GM12801 (cell line): ENCODE measurements around the gene ZMYND11.

ENCODE experiments used
- CTCF ChIP-seq: IDR thresholded peaks from one replicate; pipeline ENCODE4 v1.5.1; 2011; ENCODE audit warnings: control low read depth; ENCODE audit not compliant: insufficient read length; ENCODE audit errors: extremely low read depth

The ZMYND11 gene

DNA sequence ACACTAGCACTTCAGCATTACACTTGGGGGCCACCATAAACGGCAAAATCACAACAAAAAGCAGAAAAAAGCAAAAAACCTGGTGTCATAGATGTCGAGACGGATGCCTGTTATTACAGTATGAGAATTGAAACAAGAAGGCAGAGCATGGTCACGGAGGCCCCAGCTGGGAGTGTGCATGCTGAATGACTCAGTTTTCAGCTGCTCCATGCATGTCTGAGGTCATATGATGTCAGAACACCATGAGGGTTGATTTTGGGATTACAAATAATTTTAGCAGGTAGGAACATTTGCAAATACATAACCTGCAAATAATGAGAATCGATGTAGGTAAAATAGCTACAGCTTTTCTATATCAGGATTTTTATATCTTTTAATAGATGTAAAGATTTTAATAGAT is 19.1 kb downstream of the ZMYND11 start:
- no peak for TF ChIP-seq CTCF

DNA sequence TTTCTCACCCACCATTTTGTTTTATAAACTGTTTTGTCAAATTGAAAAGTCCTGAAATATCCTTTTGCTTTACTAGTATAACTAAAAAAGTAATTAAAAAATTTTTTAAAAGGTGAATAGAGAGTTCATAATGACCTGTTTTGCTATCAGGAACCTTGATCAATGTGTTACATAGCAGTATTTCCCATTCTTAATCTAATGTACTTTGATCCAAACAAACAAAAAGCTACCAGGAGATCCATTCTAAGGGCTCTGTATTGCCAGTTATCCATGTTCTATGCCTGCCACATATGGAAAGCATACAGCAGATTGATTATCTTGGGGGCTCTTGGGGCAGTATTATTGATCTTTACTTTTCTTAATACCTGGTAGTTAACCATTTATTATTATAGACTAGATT is 32.1 kb downstream of the ZMYND11 start:
- no peak for TF ChIP-seq CTCF

GRCh38 chr10:173741-174140 is 38.5 kb downstream of the ZMYND11 start:
- TF ChIP-seq CTCF, result no peak

- no peak for TF ChIP-seq CTCF
These were observed 41.4 kb downstream of the ZMYND11 start for GRCh38 chr10:176677-177076.

DNA sequence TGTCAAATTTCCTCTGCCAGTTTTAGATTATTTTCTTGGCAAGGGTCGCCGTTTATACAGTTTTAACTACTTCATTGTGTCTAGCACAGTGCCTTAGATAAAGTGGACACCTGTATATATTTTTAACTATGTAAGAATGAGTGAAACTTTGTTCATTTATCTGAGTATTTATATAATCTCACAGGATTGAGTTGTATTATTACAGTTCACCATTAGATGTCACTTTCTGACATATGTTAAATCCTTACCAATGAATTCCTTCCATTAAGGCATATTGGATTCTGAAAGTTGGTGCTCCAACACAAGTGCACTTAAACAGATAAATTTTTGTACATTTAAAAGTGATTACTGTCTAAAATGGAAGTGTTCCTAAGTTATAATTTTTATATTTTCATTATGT is 43.0 kb downstream of the ZMYND11 start:
- no peak for TF ChIP-seq CTCF

DNA sequence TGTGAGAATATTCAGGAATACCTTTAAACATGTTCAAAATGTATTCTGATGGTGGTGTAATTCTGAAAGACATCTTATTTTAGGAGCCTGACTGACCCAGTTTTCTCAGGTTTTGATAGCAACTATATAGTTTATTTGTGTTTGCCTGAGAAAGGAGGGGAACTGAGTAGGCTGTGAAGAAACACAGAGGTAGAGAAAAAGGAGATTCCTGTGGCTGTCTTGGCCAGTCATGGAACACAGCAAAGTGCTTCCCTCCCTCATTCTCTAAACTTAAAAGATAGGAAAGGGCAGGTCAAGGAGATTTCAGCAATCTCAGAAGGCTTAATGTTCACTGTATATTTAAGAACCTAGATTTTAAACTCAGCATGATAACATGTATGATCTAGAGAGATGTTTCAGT is 43.5 kb downstream of the ZMYND11 start:
- no peak for TF ChIP-seq CTCF

GRCh38 chr10:182441-183201 is 47.4 kb downstream of the ZMYND11 start:
- TF ChIP-seq CTCF, result no peak

DNA sequence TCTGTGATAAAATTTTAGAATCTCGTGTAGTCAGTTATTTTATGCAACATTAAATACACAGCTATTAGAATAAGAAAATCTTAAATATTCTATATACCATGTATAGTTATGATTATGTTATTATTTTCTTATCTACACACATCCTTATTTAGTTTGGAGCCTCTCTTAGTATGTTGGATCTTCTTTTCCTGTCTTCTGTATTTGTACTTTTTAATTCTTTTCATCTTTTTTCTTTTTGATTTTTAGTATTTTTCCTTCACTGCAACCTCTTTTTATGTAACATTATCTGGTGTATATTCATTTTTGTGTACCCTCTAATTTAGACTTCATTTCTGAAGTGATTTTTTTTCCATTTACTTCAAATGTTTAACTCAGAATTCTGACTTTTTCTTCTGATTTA is 48.9 kb downstream of the ZMYND11 start:
- no peak for TF ChIP-seq CTCF
